ENCODE results near the gene SMG6. TPM values are rescaled to one million over a fixed set of nuclear protein-coding genes. Genes with fewer than 3 reads are reported as not detected.
"Not testable (repeated sequence)": the region's sequence is repeated elsewhere in the genome, so short reads cannot be mapped to it uniquely, and the experiment has no call there.

The SMG6 gene
- total RNA-seq, 1 experiment from 2014 or later: 36.1 TPM

GRCh38 chr17:2143332-2143731 is 160.3 kb downstream of the SMG6 start:
- no TSS peak for BruUV-seq (replicated peaks)
- H3K4me1 ChIP-seq (ENCODE audit: insufficient read depth, low read length, poor library complexity, severe bottlenecking): peaks cover 12% of the 10 kb centered on the region
- H3K27ac ChIP-seq (ENCODE audit: low read depth, low read length, poor library complexity, severe bottlenecking): no peak overlapping the region
- ChIA-PET POLR2A (ENCODE audit: low non-redundant PET) (no interaction called here), CTCF (no interaction called here)
- H3K27me3 ChIP-seq (replicated peaks; ENCODE audit: insufficient read depth, low read depth, low read length, poor library complexity): no peaks in the 10 kb centered on the region
- no peaks in the 10 kb centered on the region for H3K36me3 ChIP-seq (ENCODE audit: insufficient read depth, low read length, poor library complexity, severe bottlenecking)
- no peak for DNase-seq (ENCODE audit: low spot score)
- intact Hi-C loops (cut with micrococcal nuclease; ENCODE audit: unreplicated experiment): no loop called here
- TF ChIP-seq CTCF (conservative IDR thresholded peaks at IDR 0.05; ENCODE audit: low read depth, low read length) (no peak), EZH2 (IDR thresholded peaks at IDR 0.05; ENCODE audit: borderline replicate concordance, low read depth, low read length, poor library complexity, severe bottlenecking) (no peak)
- no peak overlapping the region for H3K4me3 ChIP-seq (ENCODE audit: low read depth, low read length, poor library complexity, severe bottlenecking)
- no peaks in the 10 kb centered on the region for H3K9me3 ChIP-seq (ENCODE audit: low read depth, low read length, poor library complexity, severe bottlenecking)

- peaks cover 18% of the 10 kb centered on the region for H3K4me1 ChIP-seq (ENCODE audit: insufficient read depth, low read length, poor library complexity, severe bottlenecking)
- POLR2A ChIA-PET (ENCODE audit: low non-redundant PET); DNase-seq (ENCODE audit: low spot score); CTCF ChIA-PET; H3K27ac ChIP-seq (ENCODE audit: low read depth, low read length, poor library complexity, severe bottlenecking); H3K4me3 ChIP-seq (ENCODE audit: low read depth, low read length, poor library complexity, severe bottlenecking); BruUV-seq (replicated peaks); intact Hi-C loops (cut with micrococcal nuclease; ENCODE audit: unreplicated experiment); H3K9me3 ChIP-seq (ENCODE audit: low read depth, low read length, poor library complexity, severe bottlenecking); H3K27me3 ChIP-seq (replicated peaks; ENCODE audit: insufficient read depth, low read depth, low read length, poor library complexity); H3K36me3 ChIP-seq (ENCODE audit: insufficient read depth, low read length, poor library complexity, severe bottlenecking): not testable (repeated sequence)
These were observed 160.9 kb downstream of the SMG6 start for GRCh38 chr17:2142682-2143081.

GRCh38 chr17:2140683-2141082 is 162.9 kb downstream of the SMG6 start:
- TF ChIP-seq EZH2 (IDR thresholded peaks at IDR 0.05; ENCODE audit: borderline replicate concordance, low read depth, low read length, poor library complexity, severe bottlenecking) (no peak), CTCF (conservative IDR thresholded peaks at IDR 0.05; ENCODE audit: low read depth, low read length) (no peak)
- DNase-seq (ENCODE audit: low spot score): no peak
- Histone ChIP-seq H3K27ac (ENCODE audit: low read depth, low read length, poor library complexity, severe bottlenecking) (no peak overlapping the region), H3K27me3 (replicated peaks; ENCODE audit: insufficient read depth, low read depth, low read length, poor library complexity) (no peaks in the 10 kb centered on the region), H3K9me3 (ENCODE audit: low read depth, low read length, poor library complexity, severe bottlenecking) (no peaks in the 10 kb centered on the region), H3K4me1 (ENCODE audit: insufficient read depth, low read length, poor library complexity, severe bottlenecking) (peaks cover 34% of the 10 kb centered on the region), H3K36me3 (ENCODE audit: insufficient read depth, low read length, poor library complexity, severe bottlenecking) (no peaks in the 10 kb centered on the region), H3K4me3 (ENCODE audit: low read depth, low read length, poor library complexity, severe bottlenecking) (no peak overlapping the region)
- POLR2A ChIA-PET (ENCODE audit: low non-redundant PET): no interaction called here
- BruUV-seq (replicated peaks): no TSS peak
- intact Hi-C loops (cut with micrococcal nuclease; ENCODE audit: unreplicated experiment): no loop called here
- CTCF ChIA-PET: no interaction called here

- Histone ChIP-seq H3K27ac (ENCODE audit: low read depth, low read length, poor library complexity, severe bottlenecking) (no peak overlapping the region), H3K9me3 (ENCODE audit: low read depth, low read length, poor library complexity, severe bottlenecking) (no peaks in the 10 kb centered on the region), H3K36me3 (ENCODE audit: insufficient read depth, low read length, poor library complexity, severe bottlenecking) (no peaks in the 10 kb centered on the region), H3K4me3 (ENCODE audit: low read depth, low read length, poor library complexity, severe bottlenecking) (no peak overlapping the region), H3K4me1 (ENCODE audit: insufficient read depth, low read length, poor library complexity, severe bottlenecking) (peaks cover 38% of the 10 kb centered on the region), H3K27me3 (replicated peaks; ENCODE audit: insufficient read depth, low read depth, low read length, poor library complexity) (no peaks in the 10 kb centered on the region)
- CTCF ChIA-PET: no interaction called here
- intact Hi-C loops (cut with micrococcal nuclease; ENCODE audit: unreplicated experiment): no loop called here
- POLR2A ChIA-PET (ENCODE audit: low non-redundant PET): interaction anchor here (0.6 kb wide), 1 partner anchor 31 kb away, joined by 7 read pairs; no protein-coding TSS in a partner anchor
- DNase-seq (ENCODE audit: low spot score): peak; percentile 58
- no TSS peak for BruUV-seq (replicated peaks)
- TF ChIP-seq EZH2 (IDR thresholded peaks at IDR 0.05; ENCODE audit: borderline replicate concordance, low read depth, low read length, poor library complexity, severe bottlenecking): no peak
- no peak for TF ChIP-seq CTCF (conservative IDR thresholded peaks at IDR 0.05; ENCODE audit: low read depth, low read length)
These were observed 164.8 kb downstream of the SMG6 start for GRCh38 chr17:2138761-2139160.
